ENCODE data around the gene FSIP2.

DNA sequence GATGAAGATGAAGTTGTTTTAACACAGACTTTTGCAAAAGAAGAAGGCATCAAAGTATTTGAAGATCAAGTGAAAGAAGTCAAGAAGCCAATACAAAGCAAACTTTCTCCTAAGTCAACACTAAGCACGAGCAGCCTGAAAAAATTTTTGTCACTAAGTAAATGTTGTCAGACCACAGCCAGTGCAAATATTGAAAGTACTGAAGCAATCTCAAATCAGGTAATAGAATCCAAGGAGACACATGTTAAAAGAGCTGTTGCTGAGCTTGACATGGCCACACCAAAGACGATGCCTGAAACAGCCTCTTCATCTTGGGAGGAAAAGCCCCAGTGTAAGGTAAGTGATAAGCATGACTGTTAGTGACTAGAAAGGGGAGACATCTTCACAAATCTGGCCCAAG lies 75.1 kb downstream of the FSIP2 start:
- TF ChIP-seq EP300 (IDR thresholded peaks at IDR 0.05; ENCODE audit: borderline replicate concordance in 1 of 2, low read depth in 2 of 2, low read length in 2 of 2) (no peak), ATF2 (IDR thresholded peaks at IDR 0.05; ENCODE audit: low read length) (no peak), CTCF (IDR thresholded peaks at IDR 0.05; ENCODE audit: control extremely low read depth in 1 of 3, insufficient read depth in 1 of 3, low read depth in 1 of 3, low read length in 3 of 3) (no peak), POLR2A (IDR thresholded peaks at IDR 0.05; ENCODE audit: control extremely low read depth in 1 of 2, low read depth in 2 of 2, low read length in 2 of 2) (no peak), SIN3A (conservative IDR thresholded peaks at IDR 0.05 in 1 of 2, IDR thresholded peaks at IDR 0.05 in 1 of 2; ENCODE audit: low read depth in 1 of 2, low read length in 2 of 2) (no peak)

All from H1 (cell line).